ENCODE results near the gene NBPF11.
"Not testable (repeated sequence)": the region's sequence is repeated elsewhere in the genome, so short reads cannot be mapped to it uniquely, and the experiment has no call there.

DNA sequence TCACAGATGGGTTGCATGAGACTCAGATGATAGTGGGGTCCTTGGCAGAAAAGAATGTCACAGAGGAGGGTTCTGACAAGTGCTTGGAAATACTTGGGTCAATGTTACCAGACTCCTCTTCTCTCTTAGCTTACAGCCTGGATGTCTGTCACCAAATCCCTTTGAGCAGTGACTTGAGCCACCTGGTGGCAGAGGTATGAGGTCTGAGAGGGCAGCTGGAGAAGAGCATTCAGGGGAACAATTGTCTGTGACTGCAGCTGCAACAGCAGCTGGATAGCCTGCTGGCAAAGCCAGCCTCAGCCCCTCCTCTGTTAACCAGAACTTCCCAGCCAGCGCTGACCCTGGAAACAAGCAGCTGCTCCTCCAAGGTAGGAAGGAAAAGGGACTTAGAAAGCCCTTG is 65.9 kb downstream of the NBPF11 start:
- TF ChIP-seq, protein P1, sequence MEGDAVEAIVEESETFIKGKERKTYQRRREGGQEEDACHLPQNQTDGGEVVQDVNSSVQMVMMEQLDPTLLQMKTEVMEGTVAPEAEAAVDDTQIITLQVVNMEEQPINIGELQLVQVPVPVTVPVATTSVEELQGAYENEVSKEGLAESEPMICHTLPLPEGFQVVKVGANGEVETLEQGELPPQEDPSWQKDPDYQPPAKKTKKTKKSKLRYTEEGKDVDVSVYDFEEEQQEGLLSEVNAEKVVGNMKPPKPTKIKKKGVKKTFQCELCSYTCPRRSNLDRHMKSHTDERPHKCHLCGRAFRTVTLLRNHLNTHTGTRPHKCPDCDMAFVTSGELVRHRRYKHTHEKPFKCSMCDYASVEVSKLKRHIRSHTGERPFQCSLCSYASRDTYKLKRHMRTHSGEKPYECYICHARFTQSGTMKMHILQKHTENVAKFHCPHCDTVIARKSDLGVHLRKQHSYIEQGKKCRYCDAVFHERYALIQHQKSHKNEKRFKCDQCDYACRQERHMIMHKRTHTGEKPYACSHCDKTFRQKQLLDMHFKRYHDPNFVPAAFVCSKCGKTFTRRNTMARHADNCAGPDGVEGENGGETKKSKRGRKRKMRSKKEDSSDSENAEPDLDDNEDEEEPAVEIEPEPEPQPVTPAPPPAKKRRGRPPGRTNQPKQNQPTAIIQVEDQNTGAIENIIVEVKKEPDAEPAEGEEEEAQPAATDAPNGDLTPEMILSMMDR (IDR thresholded peaks at IDR 0.05 in 8 of 11, conservative IDR thresholded peaks at IDR 0.05 in 3 of 11): not testable (repeated sequence)
- TF ChIP-seq POLR2AphosphoS5 (IDR thresholded peaks at IDR 0.05): not testable (repeated sequence)
